ENCODE data around the gene STYXL1. TPM values are rescaled to one million over a fixed set of nuclear protein-coding genes. Genes with fewer than 3 reads are reported as not detected.
A peak's percentile ranks its signal among the peaks of the same experiment; 100 is the strongest.

Gene STYXL1
- total RNA-seq, 2 donors from 2014 or later: 29.8 to 94.5 TPM

DNA sequence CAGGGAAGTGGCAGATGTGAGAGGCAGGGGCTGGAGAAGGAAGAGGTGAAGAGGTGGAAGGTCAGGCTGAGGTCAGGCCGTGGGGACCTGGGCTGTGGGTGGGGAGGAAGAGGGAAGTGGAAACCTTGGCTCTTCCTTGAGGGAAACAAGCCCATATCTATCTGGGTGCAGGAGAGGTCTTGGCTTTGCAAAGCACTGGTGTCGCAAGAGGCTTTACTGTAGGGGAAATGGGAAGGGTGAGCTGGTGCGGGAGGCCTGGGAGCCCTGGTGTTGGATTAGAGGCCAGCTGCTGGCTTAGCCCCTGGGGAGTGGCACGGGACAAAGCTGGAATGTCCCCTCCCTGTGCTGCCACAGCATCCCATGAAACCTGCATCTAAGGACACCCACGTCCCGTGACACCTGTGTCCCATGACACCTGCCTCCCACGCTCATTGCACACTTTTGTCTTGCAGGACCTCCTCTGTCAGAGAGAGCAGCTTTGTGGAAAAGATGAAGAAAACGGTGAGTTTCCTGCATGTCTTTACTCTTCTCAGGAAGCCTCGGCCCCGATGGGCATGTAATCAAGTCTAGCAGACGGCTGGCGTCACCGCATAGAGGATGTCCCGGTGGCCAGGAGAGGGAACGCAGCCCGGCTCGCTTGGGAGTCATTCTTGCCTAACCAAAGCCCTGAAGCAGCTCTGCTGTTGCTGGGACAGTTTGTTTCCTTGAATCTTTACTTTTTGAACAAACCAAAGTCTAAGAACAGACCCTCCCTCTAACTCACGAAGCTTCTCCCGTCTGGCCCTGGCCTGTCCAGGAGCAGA, 75.6 kb downstream of the STYXL1 start:
- H3K4me1 ChIP-seq (replicated peaks): peaks cover 2% of the 10 kb centered on the region
- 66% methylated on average over 19 of the region's 19 CpGs for WGBS
- DNase-seq (ENCODE audit: low spot score): no peak
- peak overlapping the region; percentile 27 to 30 for H3K27ac ChIP-seq
- TF ChIP-seq, protein P1, sequence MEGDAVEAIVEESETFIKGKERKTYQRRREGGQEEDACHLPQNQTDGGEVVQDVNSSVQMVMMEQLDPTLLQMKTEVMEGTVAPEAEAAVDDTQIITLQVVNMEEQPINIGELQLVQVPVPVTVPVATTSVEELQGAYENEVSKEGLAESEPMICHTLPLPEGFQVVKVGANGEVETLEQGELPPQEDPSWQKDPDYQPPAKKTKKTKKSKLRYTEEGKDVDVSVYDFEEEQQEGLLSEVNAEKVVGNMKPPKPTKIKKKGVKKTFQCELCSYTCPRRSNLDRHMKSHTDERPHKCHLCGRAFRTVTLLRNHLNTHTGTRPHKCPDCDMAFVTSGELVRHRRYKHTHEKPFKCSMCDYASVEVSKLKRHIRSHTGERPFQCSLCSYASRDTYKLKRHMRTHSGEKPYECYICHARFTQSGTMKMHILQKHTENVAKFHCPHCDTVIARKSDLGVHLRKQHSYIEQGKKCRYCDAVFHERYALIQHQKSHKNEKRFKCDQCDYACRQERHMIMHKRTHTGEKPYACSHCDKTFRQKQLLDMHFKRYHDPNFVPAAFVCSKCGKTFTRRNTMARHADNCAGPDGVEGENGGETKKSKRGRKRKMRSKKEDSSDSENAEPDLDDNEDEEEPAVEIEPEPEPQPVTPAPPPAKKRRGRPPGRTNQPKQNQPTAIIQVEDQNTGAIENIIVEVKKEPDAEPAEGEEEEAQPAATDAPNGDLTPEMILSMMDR (IDR thresholded peaks at IDR 0.05): no peak
- TF ChIP-seq POLR2A (IDR thresholded peaks at IDR 0.05) (no peak), POLR2AphosphoS5 (IDR thresholded peaks at IDR 0.05) (no peak)
- no peaks in the 10 kb centered on the region for H3K9me3 ChIP-seq
- H3K4me3 ChIP-seq: no peak overlapping the region
- intact Hi-C loops (cut with DNase I): no loop called here
- no peaks in the 10 kb centered on the region for H3K27me3 ChIP-seq (replicated peaks; ENCODE audit: insufficient read depth)
- H3K36me3 ChIP-seq: no peaks in the 10 kb centered on the region

- peaks cover 2% of the 10 kb centered on the region for H3K4me1 ChIP-seq (replicated peaks)
- H3K27me3 ChIP-seq (replicated peaks; ENCODE audit: insufficient read depth): no peaks in the 10 kb centered on the region
- 85% methylated on average over 14 of the region's 14 CpGs for WGBS
- H3K36me3 ChIP-seq: no peaks in the 10 kb centered on the region
- no peaks in the 10 kb centered on the region for H3K9me3 ChIP-seq
- intact Hi-C loops (cut with DNase I): no loop called here
- peak overlapping the region; percentile 18 to 27 for H3K27ac ChIP-seq
- no peak for DNase-seq (ENCODE audit: low spot score)
- H3K4me3 ChIP-seq: no peak overlapping the region
- TF ChIP-seq, protein P1 (IDR thresholded peaks at IDR 0.05): no peak
- TF ChIP-seq POLR2A (IDR thresholded peaks at IDR 0.05): no peak
- TF ChIP-seq POLR2AphosphoS5 (IDR thresholded peaks at IDR 0.05): no peak
Observed at GRCh38 chr7:75971309-75971960, 76.4 kb downstream of the STYXL1 start.

DNA sequence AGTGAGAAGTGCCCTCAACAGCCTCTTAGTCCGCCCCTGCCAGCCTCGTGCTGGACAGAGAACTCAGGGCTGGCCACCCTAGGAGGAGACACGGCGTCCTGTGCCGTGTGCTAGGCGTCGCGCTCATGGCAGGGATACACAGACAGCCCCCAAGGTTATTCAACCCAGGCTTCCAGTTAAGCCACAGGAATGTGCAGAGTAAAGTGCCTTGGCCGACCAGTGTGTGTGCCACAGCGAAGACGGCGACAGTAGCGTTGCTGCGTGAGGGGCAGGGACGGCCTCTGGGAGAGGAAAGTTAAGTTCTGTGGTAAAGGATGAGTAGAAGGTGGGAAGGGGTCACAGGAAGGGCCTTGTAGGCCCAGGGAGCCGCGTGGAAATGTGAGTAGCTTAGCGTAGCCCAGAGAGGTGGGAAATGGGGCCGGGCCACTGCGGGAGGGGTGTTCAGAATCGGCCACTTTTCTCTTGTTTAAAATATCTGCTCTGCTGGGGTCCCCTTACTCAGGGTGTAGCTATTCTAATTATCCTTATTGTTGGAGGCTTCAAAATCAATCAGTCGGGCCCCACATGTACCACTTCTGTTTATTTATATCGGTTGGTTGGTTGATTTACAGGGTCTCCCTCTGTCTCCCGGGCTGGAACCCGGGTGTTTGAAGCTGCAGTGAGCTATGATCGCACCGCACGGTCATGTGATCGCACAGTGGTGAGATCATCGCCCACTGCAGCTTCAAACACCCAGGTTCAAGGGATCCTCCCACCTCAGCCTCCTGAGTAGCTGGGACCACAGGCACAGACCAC, 77.9 kb downstream of the STYXL1 start:
- no peaks in the 10 kb centered on the region for H3K36me3 ChIP-seq
- H3K4me3 ChIP-seq: no peak overlapping the region
- H3K9me3 ChIP-seq: no peaks in the 10 kb centered on the region
- intact Hi-C loops (cut with DNase I): loop anchor here (5.0 kb wide), 1 partner anchor 53 kb away; the partner anchor contains the start of gene POR
- H3K27me3 ChIP-seq (replicated peaks; ENCODE audit: insufficient read depth): no peaks in the 10 kb centered on the region
- no peak for TF ChIP-seq POLR2AphosphoS5 (IDR thresholded peaks at IDR 0.05)
- TF ChIP-seq, protein P1 (IDR thresholded peaks at IDR 0.05): no peak
- no peak for TF ChIP-seq POLR2A (IDR thresholded peaks at IDR 0.05)
- 87% methylated on average over 30 of the region's 30 CpGs for WGBS
- peak overlapping the region; percentile 56 to 74 for H3K27ac ChIP-seq
- H3K4me1 ChIP-seq (replicated peaks): peaks cover 2% of the 10 kb centered on the region
- no peak for DNase-seq (ENCODE audit: low spot score)

DNA sequence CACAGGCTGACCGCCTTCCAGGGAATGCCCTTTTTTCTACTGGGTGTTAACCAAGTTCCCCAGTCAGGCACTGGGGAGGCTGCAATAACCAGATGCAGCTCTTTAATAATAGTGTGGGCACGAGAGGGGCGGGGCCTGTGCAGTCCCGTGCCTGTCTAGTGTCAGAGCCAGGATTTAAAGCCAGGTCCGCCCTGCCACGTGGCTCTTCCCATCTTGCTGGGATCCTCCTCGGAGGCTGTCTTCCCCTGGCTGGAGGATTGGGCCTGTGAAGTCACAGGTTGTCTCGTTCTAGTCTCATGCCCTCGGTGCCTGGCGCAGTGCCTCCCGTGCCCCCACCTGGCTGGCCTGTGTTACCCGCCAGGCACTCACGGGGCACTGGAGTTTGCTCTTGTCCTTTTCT, 78.6 kb downstream of the STYXL1 start:
- H3K36me3 ChIP-seq: no peaks in the 10 kb centered on the region
- H3K4me1 ChIP-seq (replicated peaks): peaks cover 2% of the 10 kb centered on the region
- 51% methylated on average over 13 of the region's 13 CpGs for WGBS
- H3K4me3 ChIP-seq: no peak overlapping the region
- intact Hi-C loops (cut with DNase I): loop anchor here (5.0 kb wide), 1 partner anchor 52 kb away; the partner anchor contains the start of gene POR
- TF ChIP-seq POLR2AphosphoS5 (IDR thresholded peaks at IDR 0.05): peak; percentile 37
- TF ChIP-seq, protein P1 (IDR thresholded peaks at IDR 0.05): no peak
- H3K27ac ChIP-seq: peak overlapping the region; percentile 74 to 76
- DNase-seq (ENCODE audit: low spot score): no peak
- H3K9me3 ChIP-seq: no peaks in the 10 kb centered on the region
- no peaks in the 10 kb centered on the region for H3K27me3 ChIP-seq (replicated peaks; ENCODE audit: insufficient read depth)

All from prostate gland (tissue), 2 donors.